Omental fat pad (tissue), 4 donors: ENCODE data around the gene FAT3. TPM values are rescaled to one million over a fixed set of nuclear protein-coding genes. Genes with fewer than 3 reads are reported as not detected.

Source experiments
- ATAC-seq: fragments of 150-250 bp; one replicate; pipeline ENCODE4 v1.9.1; 2016; ENCODE audit warnings: mild to moderate bottlenecking, moderate library complexity; ENCODE audit not compliant: low FRiP score
- DNase-seq: peaks from one replicate; pipeline ENCODE4 v3.0.0-alpha.2; 2019; ENCODE audit warnings: low spot score
- total RNA-seq, 4 donors: library from RNA; depleted of rRNA; stranded (reverse); fragments of >200 nt; gene quantifications; one replicate each; pipeline ENCODE4 v1.1.0, GENCODE V29; 2016
- TF ChIP-seq, protein P1 (sequence below), 3 donors: fragments of 450-650 bp; IDR thresholded peaks; one replicate each; pipeline ENCODE4 v1.5.1; 2016 to 2017; ENCODE audit warnings: antibody characterized with exemption in 3 of 3, mild to moderate bottlenecking in 3 of 3, moderate library complexity in 2 of 3

The FAT3 gene
- total RNA-seq, 4 donors from 2014 or later: 1.1 to 3.2 (median 2.2) TPM

DNA sequence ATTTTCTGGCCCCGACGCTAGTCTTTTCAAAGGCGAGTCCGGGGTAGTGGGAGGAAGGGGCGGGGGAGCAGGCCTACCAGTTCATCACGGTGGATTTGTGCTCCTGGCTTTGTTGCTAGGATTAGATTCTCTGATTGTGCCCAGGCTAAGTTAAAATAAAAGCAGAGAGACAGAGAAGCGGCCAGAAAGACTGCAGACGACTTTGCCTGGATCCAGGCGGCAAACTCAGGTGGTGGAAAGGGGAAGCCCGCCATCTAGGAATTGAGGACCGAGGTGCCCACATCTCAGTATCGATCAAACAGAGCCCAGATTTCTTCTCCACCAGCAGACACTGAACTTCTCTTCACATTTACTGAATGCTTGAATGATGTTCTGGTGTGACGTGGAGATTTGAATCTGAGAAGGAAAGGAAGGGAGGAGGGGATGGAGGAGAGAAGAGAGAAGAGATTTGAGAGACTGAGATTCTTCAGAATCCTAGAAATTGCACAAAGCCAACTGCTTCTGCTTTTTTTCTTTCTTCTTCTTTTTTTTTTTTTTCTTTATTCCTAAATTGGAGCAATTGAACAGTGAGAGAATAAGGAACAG lies 2.7 kb downstream of the FAT3 start:
- ATAC-seq: no peak
- TF ChIP-seq, protein P1, sequence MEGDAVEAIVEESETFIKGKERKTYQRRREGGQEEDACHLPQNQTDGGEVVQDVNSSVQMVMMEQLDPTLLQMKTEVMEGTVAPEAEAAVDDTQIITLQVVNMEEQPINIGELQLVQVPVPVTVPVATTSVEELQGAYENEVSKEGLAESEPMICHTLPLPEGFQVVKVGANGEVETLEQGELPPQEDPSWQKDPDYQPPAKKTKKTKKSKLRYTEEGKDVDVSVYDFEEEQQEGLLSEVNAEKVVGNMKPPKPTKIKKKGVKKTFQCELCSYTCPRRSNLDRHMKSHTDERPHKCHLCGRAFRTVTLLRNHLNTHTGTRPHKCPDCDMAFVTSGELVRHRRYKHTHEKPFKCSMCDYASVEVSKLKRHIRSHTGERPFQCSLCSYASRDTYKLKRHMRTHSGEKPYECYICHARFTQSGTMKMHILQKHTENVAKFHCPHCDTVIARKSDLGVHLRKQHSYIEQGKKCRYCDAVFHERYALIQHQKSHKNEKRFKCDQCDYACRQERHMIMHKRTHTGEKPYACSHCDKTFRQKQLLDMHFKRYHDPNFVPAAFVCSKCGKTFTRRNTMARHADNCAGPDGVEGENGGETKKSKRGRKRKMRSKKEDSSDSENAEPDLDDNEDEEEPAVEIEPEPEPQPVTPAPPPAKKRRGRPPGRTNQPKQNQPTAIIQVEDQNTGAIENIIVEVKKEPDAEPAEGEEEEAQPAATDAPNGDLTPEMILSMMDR (IDR thresholded peaks at IDR 0.05): no peak

DNA sequence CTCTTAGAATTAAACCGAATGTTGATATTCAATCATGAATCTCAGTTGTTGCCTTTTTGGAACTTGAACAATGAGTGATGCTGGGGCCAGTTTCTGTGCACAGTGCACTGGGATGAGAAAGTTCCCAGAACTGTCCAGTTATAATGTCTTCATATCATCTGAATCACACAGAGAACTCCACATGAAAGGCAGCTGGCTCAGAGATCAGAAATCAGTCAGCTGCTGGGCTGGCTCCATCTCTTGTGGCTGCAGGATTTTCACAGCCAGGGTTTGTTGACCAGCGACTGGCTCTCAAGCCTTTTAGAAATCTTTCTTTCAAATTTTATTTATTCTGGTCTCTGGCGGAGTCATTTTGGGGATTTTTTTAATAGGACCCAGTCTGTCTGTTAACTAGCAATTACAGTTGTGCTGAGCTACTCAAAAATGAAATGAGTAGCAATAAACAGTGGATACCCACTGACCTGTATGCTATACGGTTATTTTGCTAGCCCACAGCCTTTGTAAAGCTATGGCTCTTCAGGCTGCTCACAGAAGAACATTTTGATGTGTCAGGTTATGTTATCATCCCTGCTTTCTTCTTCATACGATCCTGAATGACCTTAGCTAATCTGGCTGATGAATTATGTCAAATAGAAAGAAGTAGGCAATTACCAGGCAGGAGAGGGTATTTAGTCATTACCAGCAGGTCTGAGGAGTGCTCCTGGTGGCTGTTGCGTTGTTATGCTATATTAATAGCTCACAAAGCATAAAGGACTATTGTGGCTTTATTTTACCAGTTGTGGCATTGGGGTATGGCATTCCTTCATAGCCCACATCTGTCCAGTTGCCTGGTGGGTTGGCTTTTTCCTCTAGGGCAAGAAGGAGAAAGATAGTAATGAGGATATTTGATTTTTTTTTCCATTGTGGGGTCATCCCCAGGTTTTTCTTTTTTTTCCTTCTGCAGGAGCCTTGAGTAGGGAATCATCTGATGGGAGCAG lies 3.6 kb downstream of the FAT3 start:
- TF ChIP-seq, protein P1 (IDR thresholded peaks at IDR 0.05): no peak
- no peak for ATAC-seq
- no peak for DNase-seq

More for the DNA sequence above, 2.7 kb downstream of the FAT3 start:
- DNase-seq: no peak

DNA sequence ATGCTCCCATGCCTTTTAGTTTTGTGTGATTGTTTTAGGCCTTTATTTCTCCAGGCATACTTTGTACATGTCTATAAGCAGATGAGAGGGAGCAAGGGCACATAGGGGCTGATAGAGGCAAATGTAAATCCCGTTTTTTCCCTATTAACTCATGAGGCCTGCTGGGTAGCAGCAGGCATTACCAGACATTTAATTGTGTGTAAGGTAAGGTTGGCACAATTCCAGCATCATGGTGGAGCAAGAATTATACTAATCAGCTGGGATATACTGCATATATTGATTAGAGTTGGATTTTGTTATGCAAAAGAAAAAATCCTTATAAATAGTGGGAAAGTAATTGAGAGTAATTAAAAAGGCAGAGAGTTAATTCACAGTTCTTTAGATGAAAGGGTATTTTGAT lies 12.2 kb downstream of the FAT3 start:
- no peak for DNase-seq
- TF ChIP-seq, protein P1 (IDR thresholded peaks at IDR 0.05): no peak
- ATAC-seq: no peak

DNA sequence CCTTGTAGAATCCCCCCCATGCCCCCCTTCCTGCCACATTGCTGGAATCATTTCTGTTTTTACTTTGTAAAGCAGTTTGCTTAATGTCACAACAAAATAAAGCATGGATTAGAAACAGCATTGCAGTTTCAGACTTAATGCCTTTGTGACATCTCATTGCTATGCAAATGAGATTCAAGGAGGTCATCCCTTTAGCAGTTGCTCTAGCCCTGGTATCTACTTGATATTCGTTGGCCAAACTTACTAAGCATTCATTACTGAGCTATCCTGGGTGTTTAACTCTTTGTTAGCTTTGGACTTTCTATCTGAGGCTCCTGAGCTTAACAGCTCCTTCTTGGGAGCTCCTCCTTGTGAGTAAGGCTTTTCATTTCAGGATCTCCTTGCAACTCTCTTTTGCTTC lies 16.3 kb downstream of the FAT3 start:
- DNase-seq (no peak), ATAC-seq (no peak)
- TF ChIP-seq, protein P1 (IDR thresholded peaks at IDR 0.05): no peak

DNA sequence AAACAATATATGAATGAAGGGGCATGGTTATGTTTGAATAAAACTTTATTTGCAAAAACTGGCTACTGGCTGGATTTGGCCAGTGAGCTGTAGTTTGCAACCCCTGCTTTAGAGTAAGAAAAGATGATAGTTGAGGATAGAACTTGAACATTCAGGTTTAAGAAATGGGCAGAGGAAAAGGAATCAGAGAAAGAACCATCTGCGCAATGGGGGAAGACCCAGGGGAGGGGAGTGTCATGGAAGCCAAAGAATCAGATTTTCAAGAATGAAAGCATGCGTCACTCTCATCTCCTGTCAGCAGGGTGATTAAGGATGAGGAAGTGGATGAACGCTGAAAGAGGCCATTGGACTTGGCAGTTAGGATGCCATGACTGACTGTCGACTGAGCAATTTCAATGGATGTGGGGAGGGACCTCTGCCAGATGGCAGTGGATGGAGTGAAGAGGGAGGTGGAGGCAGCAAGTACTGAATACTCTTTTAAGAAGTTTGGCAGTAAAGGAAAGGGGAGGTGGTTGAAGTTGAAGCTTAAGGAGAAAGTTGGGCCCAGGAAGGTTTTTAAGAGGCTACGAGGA lies 21.2 kb downstream of the FAT3 start:
- TF ChIP-seq, protein P1 (IDR thresholded peaks at IDR 0.05): no peak
- no peak for DNase-seq
- ATAC-seq: no peak

DNA sequence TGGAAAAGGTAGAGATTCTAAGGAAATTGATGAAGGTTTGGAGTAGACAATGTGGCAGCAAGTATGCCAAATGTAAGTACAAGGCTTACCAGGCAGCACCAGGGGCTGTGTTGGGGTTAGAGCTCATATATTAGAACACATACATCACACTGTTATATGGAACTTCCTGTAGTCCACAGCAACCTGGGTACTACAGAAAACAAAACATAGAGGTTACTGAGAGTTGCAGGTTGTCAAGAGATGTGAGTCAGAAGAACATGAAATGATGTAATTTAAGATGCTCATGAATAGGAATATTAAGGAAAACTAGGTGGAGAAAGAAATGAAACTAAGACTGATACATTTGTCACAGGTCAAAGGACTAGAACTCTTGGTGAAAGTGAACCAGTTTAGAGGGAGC lies 22.0 kb downstream of the FAT3 start:
- ATAC-seq: no peak
- DNase-seq: no peak
- TF ChIP-seq, protein P1 (IDR thresholded peaks at IDR 0.05): no peak
